ENCODE results near the gene VWC2.

Gene VWC2

GRCh38 chr7:49768254-49768653 is 5.2 kb upstream of the VWC2 start:
- no peak for TF ChIP-seq CTCF (conservative IDR thresholded peaks at IDR 0.05)
- no peak overlapping the region for H3K27ac ChIP-seq

GRCh38 chr7:49768835-49769234 is 4.6 kb upstream of the VWC2 start:
- H3K27ac ChIP-seq, result no peak overlapping the region
- TF ChIP-seq CTCF (conservative IDR thresholded peaks at IDR 0.05), result no peak

GRCh38 chr7:49769285-49769857 is 4.1 kb upstream of the VWC2 start:
- TF ChIP-seq CTCF (conservative IDR thresholded peaks at IDR 0.05), result no peak
- no peak overlapping the region for H3K27ac ChIP-seq

- no peak overlapping the region for H3K27ac ChIP-seq
Measured at GRCh38 chr7:49770838-49771237, 2.6 kb upstream of the VWC2 start.

GRCh38 chr7:49771427-49772176 is 1.8 kb upstream of the VWC2 start:
- no peak for TF ChIP-seq CTCF (conservative IDR thresholded peaks at IDR 0.05)

More at GRCh38 chr7:49770838-49771237, 2.6 kb upstream of the VWC2 start:
- no peak for TF ChIP-seq CTCF (conservative IDR thresholded peaks at IDR 0.05)

GRCh38 chr7:49772916-49773217 is 571 bp upstream of the VWC2 start:
- no peak for TF ChIP-seq CTCF (conservative IDR thresholded peaks at IDR 0.05)
- no peak overlapping the region for H3K27ac ChIP-seq

More at GRCh38 chr7:49771427-49772176, 1.8 kb upstream of the VWC2 start:
- no peak overlapping the region for H3K27ac ChIP-seq

- H3K27ac ChIP-seq, result no peak overlapping the region
- no peak for TF ChIP-seq CTCF (conservative IDR thresholded peaks at IDR 0.05)
Measured at GRCh38 chr7:49773936-49774458, 559 bp downstream of the VWC2 start.

Measured in VCaP (cell line).